Stimulated activated CD4-positive, alpha-beta T cell treated with anti-CD3 and anti-CD28 coated beads, TNF-alpha, amount 100 ng/mL, for 1 hour (primary cell): Measurements from ENCODE around the gene GPD2.
"Not testable (repeated sequence)": the region's sequence is repeated elsewhere in the genome, so short reads cannot be mapped to it uniquely, and the experiment has no call there.

Experiments used
- DNase-seq, 3 donors: peaks; one replicate each; pipeline ENCODE4 v3.0.0-alpha.2; 2020; ENCODE audit warnings: low read depth in 3 of 3, low spot score in 1 of 3

GPD2 gene

DNA sequence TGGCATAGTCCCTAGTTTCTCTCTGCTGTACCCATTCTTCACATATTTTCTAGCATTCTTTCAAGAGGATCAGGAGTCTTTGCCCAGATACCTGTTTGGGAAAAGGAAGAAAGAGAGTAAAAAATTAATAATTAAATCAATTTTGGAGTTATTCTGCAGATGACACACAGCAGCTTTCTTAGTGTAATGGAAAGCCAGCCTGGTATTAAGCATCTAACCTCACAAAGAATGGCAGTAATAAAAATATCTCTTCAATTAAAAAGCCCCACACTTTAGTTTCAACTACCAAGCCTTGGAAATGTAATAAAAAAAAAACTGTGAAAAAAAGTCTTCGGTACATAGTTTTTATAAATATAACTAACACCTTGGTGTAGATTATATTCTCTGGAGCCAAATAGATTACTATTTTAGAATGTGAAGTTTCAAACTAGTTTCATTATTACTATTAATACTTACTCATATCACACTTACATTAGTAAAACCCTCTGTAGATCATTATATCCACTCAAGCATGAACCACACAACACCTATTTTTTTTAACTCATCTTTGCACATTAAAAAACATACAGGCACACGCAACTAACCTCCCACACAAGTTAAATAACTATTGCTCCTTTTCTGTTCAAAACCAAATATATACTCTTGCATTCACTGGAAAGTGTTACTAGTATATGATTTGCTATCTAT lies 90.9 kb downstream of the GPD2 start:
- DNase-seq, result no peak

DNA sequence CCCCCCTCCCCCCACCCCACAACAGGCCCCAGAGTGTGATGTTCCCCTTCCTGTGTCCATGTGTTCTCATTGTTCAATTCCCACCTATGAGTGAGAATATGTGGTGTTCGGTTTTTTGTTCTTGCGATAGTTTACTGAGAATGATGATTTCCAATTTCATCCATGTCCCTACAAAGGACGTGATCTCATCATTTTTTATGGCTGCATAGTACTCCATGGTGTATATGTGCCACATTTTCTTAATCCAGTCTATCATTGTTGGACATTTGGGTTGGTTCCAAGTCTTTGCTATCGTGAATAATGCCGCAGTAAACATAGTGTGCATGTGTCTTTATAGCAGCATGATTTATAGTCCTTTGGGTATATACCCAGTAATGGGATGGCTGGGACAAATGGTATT lies 92.4 kb downstream of the GPD2 start:
- not testable (repeated sequence) for DNase-seq

DNA sequence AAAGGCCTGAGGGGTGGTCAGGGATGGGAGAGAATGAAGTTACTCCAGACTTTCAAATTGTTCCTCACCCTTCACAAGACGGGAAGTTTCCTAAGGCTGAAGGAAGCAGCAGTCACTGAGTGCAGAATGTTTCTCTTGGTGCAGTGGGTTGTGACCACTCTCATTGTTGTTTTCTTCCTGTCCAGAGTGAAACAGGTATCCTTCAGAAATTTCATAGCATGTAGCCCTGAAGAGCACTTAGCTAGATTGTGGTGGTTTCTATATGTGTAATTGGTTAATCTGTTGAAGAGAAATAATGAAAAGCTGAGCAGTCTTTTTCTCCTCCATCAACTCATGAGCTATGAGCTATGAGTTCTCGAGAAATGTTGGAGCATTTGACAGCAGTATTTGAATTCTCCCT lies 96.8 kb downstream of the GPD2 start:
- DNase-seq, result no peak

DNA sequence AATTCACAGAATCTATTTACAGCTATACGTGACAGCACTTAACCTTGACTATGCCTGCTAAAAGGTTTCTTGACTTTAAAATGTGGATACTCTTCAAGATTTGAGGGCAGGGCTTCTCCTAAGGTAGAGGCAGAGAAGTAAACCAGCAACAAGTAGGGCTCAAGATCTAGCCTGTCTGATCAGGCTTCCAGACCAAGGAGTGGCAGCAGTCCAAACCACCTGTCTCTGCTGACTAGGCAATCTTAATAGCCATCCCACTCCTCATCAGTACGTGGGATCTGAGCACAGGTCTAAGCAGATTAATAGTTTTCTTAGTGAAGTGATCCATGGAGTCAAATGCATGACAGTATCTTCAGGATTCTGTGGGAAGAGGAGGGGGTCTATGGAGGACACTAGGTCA lies 100.4 kb downstream of the GPD2 start:
- no peak for DNase-seq

DNA sequence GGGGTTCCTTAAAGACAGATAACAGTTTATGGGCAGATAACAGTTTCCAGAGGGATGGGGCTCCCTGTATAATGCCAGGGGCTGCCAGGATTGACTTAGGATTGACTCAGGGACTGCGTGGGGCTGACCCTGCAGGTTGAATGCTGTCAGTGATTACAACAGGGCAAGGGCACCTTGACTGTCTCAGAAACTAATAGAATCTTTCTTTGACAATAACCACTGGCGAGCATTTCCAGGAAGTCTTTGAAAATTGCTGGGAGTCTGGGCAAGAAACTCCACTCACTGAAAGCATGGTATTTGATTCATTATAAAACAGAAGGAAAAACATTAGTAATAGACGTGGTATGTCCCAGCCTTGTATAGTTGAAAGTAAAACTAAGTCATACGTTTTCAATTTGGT lies 101.0 kb downstream of the GPD2 start:
- no peak for DNase-seq

DNA sequence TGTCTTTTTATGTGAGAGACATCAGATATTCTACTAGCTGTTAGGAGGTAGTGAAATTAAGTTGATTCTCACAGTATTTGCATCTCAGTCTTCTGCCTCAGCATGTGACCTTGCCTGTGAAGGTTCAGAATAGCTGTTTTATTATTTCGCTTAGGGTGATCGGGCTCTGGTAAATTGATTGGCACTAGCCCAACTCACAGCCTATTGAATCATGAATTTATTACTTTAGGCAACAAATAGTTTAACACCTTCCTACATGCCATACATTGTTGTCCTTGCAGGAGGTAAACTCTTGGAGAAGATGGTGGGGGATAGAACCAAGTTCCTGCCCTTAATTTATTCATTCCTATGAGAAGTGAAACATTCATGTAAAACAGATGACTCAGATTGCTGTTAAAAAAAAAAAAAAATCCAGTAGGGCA lies 101.9 kb downstream of the GPD2 start:
- no peak for DNase-seq

DNA sequence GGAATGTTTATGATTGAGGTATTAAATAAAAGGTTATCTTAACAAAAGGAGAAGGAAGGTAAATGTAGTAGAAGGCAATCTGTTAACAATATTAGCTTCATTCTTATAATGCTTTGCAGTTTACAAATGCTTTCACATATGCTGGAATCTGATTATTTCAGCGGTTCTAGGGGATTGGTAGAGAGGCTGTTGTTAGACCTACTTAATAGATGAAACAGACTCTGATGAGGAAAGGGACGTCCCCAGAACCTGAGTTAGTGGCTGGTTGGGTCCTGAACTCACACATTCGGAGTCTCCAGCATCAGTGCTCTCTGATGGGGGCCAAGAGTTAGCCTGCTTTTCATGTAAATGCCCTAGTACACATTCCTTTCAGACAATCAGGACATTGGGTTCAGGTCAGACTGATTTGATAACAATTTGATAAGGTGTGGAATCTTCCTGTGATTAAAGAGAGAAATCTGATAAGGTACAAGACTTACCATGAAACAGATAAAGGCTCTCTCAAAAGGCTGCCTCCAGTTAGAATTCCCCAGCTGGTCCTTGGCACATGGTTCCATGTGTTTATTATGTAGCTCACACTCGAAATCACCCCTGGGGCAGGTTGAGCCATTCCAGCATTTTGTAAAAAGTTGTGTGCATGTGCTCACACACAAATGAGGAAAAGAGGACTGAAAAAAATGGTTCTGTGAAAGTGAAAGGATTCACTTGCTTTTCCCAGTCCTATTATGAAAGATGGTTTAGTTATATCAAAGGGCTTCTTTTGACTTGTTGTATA lies 103.1 kb downstream of the GPD2 start:
- no peak for DNase-seq

DNA sequence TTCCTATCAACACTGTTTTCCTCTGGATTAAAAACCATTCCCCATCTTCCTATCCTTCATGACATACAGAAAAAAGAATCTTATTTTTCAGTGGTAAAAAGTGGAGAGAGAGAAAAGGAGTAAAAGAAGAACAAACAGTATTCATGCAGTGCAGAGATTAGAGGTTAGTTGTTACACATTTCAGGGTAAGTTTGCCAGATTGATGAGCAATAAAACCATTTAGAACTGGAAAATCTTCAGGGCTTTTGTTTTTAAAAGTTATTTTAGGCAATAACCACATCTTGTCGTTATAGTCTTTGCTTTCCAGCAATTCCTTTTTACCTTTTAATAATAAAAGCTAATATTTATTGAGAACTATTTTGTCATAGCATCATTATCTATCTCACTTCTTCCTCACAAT lies 104.5 kb downstream of the GPD2 start:
- no peak for DNase-seq

DNA sequence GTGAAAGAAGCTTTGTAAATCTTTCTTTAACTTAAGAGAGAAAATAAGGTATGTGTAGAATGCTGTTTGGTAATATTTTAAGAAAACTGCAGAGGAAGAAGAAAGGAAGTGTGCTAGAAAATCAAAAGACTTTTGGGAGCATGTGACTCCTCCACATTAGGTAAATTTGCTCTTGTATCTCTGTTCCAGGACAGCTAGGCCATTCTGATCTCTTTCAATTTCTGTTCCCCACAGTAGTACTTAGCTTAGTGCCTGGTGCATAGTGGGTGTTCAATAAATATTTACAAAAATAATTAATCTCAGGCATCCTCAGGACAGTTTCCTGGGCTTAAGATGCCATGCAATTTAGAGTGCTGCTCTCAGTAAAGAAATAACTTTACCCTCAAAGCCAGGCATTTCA lies 105.0 kb downstream of the GPD2 start:
- DNase-seq, result no peak

DNA sequence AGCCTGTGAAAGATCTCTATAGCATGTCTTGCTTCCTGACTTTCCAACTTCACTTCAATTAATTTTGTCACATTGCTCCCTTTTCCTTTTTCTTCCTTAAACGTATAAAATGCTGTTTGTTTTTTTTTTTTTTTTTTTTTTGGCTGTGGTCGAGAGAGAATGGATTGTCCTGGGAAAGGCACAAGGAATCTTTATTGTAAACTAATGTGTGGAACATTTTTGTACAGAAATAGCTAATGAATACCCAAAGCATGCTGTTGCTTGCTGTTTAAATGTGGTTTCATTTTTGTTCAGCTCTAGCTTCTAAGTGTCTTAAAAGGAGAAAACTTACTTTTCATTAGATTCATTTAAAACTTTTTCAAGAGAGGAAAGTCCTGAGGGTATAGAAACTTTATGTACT lies 105.5 kb downstream of the GPD2 start:
- no peak for DNase-seq

DNA sequence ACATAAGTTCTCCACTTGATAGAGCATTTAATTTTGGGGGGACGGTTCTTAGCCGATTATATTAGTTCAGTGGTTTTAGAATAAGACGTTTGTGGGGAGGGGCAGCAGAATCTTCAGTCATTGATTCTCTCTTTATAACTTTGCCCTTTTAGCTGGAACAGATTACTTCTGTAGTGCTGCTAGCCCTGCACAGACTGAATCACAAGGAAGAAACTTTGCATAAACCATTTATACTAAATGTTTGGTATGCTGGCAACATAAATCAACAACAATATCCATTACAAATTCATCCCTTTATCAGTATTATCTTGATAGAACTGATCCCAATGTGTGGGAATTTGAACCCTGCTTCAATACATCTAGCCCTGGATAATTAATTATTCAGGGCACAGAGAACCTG lies 112.2 kb downstream of the GPD2 start:
- no peak for DNase-seq

DNA sequence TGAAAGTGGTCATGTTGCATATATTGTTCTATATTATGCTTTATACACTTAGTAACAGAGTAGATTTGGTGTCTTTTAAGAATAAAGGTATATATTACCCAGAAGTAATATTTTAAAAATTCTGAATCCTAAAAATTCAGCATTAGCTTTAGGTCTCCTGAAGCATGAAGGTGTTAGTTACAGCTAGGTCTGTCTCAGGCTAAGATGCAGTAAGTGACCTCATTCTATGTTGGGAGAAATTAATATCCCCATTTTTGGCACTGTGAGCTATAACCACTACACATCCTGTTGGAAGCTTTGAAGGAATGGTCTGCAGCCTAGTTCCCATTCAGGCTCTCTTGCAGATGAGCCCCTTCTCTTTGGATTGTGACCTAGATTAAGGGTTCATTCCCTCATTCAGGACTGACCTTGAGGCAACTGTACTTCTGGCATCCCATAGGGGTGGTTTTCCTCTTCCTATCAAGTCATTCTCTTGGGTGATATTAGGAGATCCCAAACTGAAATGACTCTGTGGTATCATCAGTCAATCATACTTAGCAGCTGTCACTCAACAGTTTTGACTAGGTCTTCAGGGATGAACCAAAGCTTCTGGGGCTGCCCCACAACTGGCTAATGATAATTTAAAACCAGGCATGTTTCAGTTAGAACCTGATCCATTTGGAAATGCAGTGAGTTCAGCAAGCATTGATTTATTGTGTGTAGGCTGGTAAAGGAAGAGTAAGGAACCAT lies 117.7 kb downstream of the GPD2 start:
- no peak for DNase-seq

DNA sequence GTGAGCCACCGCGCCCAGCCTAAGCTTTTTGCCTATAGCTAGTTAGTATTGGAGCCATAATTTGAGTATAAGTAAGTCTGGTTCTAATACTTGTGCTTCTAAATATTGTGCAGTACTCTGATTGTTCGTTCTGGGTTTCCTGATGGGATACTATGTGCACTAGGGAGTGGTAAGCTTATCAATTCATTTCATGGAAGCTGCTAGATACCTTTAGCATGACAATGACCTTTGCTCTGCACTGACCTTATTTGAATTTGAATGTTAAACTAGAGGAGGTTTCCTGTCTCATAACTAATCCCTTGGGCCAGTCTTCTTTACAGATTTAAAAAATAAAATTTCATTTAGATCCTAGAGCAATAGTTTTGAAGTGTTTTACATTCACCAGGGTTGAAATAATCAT lies 125.1 kb downstream of the GPD2 start:
- no peak for DNase-seq

DNA sequence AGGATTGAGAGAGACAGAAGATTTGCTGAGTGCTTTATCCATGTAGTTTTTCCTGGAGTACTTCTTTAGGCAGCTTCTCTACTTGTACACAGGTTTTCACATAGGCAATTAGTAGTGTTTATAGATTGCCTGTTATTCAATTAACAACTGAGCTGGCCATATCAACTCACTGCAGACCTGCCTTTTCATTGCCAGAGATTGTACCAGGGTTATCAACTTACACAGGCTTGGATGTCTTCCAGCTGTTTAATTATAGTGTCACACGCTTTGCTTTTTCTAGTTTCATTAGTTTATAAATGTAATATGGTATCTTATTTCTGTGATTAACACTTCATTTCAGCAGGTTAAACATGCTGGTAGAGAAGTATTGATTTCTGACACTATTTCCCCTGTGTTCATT lies 125.9 kb downstream of the GPD2 start:
- DNase-seq, result no peak

DNA sequence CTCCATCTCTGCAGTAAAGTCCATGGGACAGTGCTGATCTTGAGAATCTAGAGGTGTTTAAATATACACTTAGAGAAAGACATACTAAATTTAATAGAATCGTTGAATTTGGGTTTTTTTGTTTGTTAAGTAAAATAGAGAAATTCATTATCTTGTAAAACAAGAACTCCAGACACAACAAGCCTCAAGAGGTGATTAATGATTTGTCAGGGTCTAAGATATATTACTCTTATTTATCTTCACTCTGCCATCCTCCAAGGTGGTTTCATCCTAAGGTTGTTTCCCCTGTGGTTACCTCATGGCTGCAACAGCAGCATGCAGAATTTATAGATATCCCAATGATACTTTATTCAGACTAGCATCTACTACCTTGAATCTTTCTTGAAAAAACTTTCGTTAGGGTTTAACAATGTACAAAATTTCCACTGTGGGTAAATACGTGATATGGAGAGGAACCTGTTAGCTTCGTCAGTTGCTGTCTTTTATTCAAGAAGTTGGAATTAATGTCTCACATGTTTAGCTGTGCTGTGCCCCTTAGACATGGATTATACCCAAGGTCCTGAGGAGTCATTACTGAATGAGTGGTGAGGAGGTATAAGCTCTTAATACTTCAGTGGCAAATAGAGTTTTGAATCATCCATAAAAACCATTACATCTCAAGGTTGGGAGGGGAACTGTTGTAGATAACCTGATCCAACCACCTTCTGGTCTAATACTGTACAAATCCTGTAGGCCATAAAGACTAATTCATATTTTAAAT lies 128.0 kb downstream of the GPD2 start:
- DNase-seq, result no peak

DNA sequence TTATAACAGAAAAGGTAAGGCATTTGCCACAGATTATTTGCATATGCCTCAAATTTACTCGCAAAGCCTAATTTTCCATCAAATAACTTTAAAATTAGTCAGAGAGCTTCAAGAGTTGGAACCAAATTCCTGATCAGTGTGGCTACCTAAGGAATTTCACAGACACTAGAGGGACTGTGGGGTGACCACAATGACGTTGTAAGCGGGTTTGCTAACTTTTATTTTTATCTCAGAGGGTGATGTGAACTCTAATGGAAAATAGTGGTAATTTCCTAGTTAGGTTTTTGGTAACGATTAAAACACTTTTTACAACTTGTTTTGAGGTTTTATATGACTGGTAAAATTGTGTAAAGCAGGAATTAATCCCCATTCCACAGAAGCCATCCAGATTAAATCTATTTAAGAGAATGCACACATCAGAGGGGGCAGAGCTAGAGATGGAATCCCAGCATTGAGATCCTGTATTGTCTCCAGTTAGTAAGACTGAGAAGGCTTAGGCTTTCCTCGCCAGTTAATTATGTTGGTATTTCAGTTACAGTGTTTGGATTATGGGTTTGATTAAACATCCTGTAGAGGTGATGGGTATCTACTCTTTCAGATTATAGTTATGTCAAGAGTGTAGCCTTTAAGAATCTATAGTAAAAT lies 129.0 kb downstream of the GPD2 start:
- DNase-seq, result no peak

DNA sequence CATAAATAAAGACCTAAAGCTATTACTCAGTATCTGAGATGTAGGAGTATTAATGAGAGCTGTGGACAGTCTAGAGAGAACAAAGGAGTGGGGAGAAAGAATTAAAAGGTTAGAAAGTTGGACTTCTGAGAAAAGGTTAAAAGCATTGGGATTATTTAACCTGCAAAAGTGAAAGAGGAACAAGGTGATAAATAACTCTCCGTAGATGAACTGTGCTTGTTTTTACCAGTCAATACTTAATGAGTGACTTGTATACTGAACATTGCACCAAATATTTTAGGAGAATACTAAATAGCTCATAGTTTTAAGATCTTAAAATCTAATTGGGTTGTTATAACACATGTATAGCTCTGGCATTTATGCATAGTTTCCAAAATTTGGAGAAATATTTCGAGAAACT lies 137.5 kb downstream of the GPD2 start:
- DNase-seq, result no peak

DNA sequence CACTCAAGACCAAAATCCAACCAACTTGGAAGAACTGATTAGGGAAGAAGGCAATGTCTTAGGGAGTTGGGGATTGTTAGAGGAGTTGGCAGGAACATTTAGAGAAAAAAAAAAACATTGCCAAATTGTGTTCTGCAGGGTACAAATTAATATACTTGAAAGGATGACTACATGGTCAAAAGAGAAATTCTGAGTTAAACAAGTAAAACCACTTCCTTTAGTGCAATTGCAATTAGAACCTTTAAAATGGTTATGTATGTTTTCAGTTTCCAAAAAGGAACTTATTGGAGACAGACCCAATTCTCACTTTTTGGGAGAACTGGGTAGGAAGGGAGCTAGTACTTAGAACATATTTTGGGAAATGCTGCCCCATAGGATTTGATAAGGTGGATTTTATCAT lies 137.9 kb downstream of the GPD2 start:
- DNase-seq, result no peak

DNA sequence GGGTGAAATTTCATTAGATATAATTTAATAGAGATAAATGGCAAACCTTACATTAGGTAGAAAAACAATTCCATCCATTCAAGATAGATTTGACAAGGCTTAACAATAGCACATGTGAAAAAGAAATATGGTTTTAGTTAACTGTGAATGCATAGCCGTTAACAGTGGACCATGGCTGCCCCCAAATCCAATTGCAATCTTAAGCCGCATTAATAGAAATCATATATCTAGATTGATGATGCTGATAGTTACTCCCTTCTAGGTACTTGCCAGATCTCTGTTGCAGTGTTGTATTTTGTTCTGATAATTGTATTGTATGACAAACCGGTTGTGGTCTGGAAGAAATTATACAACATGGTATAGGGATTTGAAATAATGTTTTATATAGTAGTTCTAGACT lies 139.8 kb downstream of the GPD2 start:
- DNase-seq, result no peak

DNA sequence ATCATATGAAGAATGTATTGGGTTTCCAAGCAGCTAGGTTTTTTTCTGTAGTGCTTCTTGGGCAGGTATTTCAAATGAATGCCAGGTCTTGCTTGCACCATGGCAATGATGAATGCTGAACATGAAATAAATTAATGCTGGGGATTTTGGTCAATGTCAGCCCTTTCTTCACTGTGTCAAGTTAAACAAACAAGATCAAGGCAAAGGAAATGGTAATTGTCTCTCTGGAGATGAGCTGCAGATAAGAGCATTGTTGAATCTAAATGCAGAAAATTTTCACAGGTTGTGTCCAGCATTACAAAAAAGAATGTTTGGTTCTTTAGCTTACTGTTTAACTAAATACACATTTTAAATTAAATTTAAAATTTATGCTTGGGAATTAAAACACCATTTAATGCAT lies 144.3 kb downstream of the GPD2 start:
- DNase-seq, result no peak

DNA sequence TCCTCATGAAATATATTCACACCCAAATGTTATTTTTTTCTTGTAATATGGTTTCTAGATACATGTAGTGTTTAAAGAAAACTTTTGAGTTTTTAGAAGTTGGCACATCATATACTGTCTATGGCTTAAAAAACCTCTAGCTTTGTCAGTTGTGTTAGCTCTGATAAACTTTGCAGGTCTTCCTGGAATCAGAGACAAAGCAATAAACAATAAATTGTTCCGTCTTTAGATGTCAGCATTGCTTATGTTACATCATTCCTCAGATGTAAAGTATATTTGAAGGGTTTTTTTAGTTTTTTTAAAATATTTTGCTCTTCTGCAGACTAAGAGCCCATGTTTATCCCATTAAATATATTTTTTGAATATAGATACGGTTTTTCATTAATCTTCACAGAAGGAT lies 145.1 kb downstream of the GPD2 start:
- no peak for DNase-seq
